HL-60 (cell line): ENCODE data around the gene NGFR.

Experiments used
- DNase-seq, 2 experiments: peaks; one replicate each; pipeline ENCODE4 v3.0.0-alpha.2; 2010 to 2020; ENCODE audit warnings: low read depth in 1 of 2, low spot score in 1 of 2
- H3K27ac ChIP-seq: fragments of 250-450 bp; sonication (Bioruptor Pico); replicated peaks from 2 replicates; pipeline ENCODE4 v1.5.1; 2020; ENCODE audit warnings: mild to moderate bottlenecking, moderate library complexity
- H3K27me3 ChIP-seq: fragments of 250-450 bp; sonication (Bioruptor Pico); 2 replicates; pipeline ENCODE4 v1.5.1; 2021; ENCODE audit warnings: mild to moderate bottlenecking, moderate library complexity; ENCODE audit not compliant: insufficient read depth, poor library complexity, severe bottlenecking
- H3K4me3 ChIP-seq: replicated peaks from 2 replicates; pipeline ENCODE4 v1.5.1; 2011; ENCODE audit warnings: mild to moderate bottlenecking, control low read depth, low read length; ENCODE audit not compliant: insufficient read depth
- CTCF ChIP-seq: IDR thresholded peaks from one replicate; pipeline ENCODE4 v1.5.1; 2011; ENCODE audit warnings: low read length, control low read depth, inconsistent platforms; ENCODE audit not compliant: insufficient read depth
- GABPA ChIP-seq: IDR thresholded peaks from 2 replicates; pipeline ENCODE4 v1.6.1; 2012; ENCODE audit warnings: low read depth
- POLR2AphosphoS5 ChIP-seq: IDR thresholded peaks from 2 replicates; pipeline ENCODE4 v1.6.1; 2012; ENCODE audit warnings: low read depth
- REST ChIP-seq: IDR thresholded peaks from 2 replicates; pipeline ENCODE4 v1.6.1; 2012; ENCODE audit warnings: low read depth; ENCODE audit not compliant: insufficient replicate concordance
- SPI1 ChIP-seq: IDR thresholded peaks from 2 replicates; pipeline ENCODE4 v1.6.1; 2012; ENCODE audit warnings: low read depth, mild to moderate bottlenecking, borderline replicate concordance

Gene NGFR

GRCh38 chr17:49469831-49470810, 25.0 kb upstream of the NGFR start:
- Histone ChIP-seq H3K4me3 (no peak overlapping the region), H3K27me3 (peaks cover 58% of the 10 kb centered on the region), H3K27ac (no peak overlapping the region)
- no peak for DNase-seq
- TF ChIP-seq GABPA = no peak
- no peak for TF ChIP-seq SPI1
- no peak for TF ChIP-seq POLR2AphosphoS5
- TF ChIP-seq REST = no peak
- no peak for TF ChIP-seq CTCF

GRCh38 chr17:49471089-49471683, 23.9 kb upstream of the NGFR start:
- Histone ChIP-seq H3K4me3 (no peak overlapping the region), H3K27ac (no peak overlapping the region), H3K27me3 (peaks cover 56% of the 10 kb centered on the region)
- DNase-seq = no peak
- TF ChIP-seq REST (no peak), GABPA (no peak), POLR2AphosphoS5 (no peak), SPI1 (no peak), CTCF (no peak)

GRCh38 chr17:49471769-49472168, 23.3 kb upstream of the NGFR start:
- Histone ChIP-seq H3K27ac (no peak overlapping the region), H3K4me3 (no peak overlapping the region), H3K27me3 (peaks cover 55% of the 10 kb centered on the region)
- no peak for TF ChIP-seq SPI1
- TF ChIP-seq POLR2AphosphoS5 = no peak
- no peak for TF ChIP-seq REST
- TF ChIP-seq GABPA = no peak
- TF ChIP-seq CTCF = no peak
- DNase-seq = no peak
